ENCODE results near the gene RGS7. TPM values are rescaled to one million over a fixed set of nuclear protein-coding genes. Genes with fewer than 3 reads are reported as not detected.

The RGS7 gene
- total and polyA plus RNA-seq, 2 experiments from 2014 or later = 0.22 to 0.73 TPM

DNA sequence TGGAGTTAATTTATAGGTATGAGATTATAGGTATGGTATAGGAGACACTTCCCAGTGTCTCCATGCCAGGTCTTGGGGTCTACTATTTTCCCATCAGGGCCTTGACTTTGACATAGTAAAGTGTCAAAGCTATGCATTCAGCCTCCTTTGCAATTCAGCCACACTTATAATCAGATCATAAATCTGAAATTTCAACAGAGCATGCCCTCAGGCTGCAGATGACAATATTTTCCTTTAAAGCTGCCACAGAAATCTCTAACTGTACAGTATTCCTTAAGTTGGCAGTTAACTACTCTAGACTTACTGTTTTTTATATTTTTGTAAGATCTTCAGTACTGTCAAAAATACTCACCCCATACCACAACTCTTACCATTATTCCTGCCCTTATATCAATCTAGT, 30.2 kb upstream of the RGS7 start:
- no peaks in the 10 kb centered on the region for H3K79me2 ChIP-seq
- H4K20me1 ChIP-seq (ENCODE audit: insufficient read depth, poor library complexity, severe bottlenecking) = no peaks in the 10 kb centered on the region
- DNase-seq (ENCODE audit: low spot score) = no peak
- no peaks in the 10 kb centered on the region for H3K9me3 ChIP-seq (ENCODE audit: low read depth)
- no peak overlapping the region for H2AFZ ChIP-seq
- TF ChIP-seq, protein P1, sequence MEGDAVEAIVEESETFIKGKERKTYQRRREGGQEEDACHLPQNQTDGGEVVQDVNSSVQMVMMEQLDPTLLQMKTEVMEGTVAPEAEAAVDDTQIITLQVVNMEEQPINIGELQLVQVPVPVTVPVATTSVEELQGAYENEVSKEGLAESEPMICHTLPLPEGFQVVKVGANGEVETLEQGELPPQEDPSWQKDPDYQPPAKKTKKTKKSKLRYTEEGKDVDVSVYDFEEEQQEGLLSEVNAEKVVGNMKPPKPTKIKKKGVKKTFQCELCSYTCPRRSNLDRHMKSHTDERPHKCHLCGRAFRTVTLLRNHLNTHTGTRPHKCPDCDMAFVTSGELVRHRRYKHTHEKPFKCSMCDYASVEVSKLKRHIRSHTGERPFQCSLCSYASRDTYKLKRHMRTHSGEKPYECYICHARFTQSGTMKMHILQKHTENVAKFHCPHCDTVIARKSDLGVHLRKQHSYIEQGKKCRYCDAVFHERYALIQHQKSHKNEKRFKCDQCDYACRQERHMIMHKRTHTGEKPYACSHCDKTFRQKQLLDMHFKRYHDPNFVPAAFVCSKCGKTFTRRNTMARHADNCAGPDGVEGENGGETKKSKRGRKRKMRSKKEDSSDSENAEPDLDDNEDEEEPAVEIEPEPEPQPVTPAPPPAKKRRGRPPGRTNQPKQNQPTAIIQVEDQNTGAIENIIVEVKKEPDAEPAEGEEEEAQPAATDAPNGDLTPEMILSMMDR (IDR thresholded peaks at IDR 0.05; ENCODE audit: poor library complexity) = no peak
- no peak for TF ChIP-seq EZH2 (IDR thresholded peaks at IDR 0.05; ENCODE audit: borderline replicate concordance)
- TF ChIP-seq EZH2phosphoT487 (IDR thresholded peaks at IDR 0.05; ENCODE audit: low read depth, severe bottlenecking, unreplicated experiment) = no peak
- H3K4me1 ChIP-seq (ENCODE audit: insufficient read depth) = no peaks in the 10 kb centered on the region
- H3K4me3 ChIP-seq = no peak overlapping the region
- H3K4me2 ChIP-seq = no peak overlapping the region
- H3K27ac ChIP-seq = no peak overlapping the region
- H3K9me2 ChIP-seq (replicated peaks; ENCODE audit: insufficient read depth) = no peaks in the 10 kb centered on the region
- no peaks in the 10 kb centered on the region for H3K36me3 ChIP-seq (replicated peaks; ENCODE audit: insufficient read depth, low read depth)
- no peaks in the 10 kb centered on the region for H3K27me3 ChIP-seq

DNA sequence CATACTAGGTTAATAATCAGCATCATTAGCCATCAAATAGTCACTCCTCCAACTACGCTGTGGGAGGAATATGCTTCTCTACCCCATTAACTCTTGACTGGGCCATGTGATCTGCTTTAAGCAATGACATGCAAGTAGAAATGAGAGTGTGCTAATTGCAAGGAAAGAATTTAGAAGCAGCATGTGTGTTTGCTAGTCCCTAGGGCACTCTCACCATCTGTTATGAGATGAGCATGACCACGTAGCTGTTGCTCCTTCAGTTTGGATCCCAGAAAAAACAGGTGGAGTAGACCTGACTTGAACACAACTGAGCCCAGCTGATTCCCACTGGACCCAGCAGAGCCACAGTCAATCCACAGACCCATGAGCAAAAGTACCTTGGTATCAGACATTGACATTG, 19.7 kb upstream of the RGS7 start:
- Histone ChIP-seq H4K20me1 (ENCODE audit: insufficient read depth, poor library complexity, severe bottlenecking) (no peaks in the 10 kb centered on the region), H3K36me3 (replicated peaks; ENCODE audit: insufficient read depth, low read depth) (no peaks in the 10 kb centered on the region), H2AFZ (no peak overlapping the region), H3K9me3 (ENCODE audit: low read depth) (no peaks in the 10 kb centered on the region), H3K4me3 (no peak overlapping the region), H3K4me2 (no peak overlapping the region), H3K9me2 (replicated peaks; ENCODE audit: insufficient read depth) (no peaks in the 10 kb centered on the region), H3K79me2 (no peaks in the 10 kb centered on the region), H3K27ac (no peak overlapping the region), H3K27me3 (no peaks in the 10 kb centered on the region), H3K4me1 (ENCODE audit: insufficient read depth) (no peaks in the 10 kb centered on the region)
- DNase-seq (ENCODE audit: low spot score) = no peak
- TF ChIP-seq, protein P1 (IDR thresholded peaks at IDR 0.05; ENCODE audit: poor library complexity) = no peak
- TF ChIP-seq EZH2 (IDR thresholded peaks at IDR 0.05; ENCODE audit: borderline replicate concordance) (no peak), EZH2phosphoT487 (IDR thresholded peaks at IDR 0.05; ENCODE audit: low read depth, severe bottlenecking, unreplicated experiment) (no peak)
- 82% methylated on average over 2 of the region's 2 CpGs for WGBS (ENCODE audit: low lambda C conversion rate, missing lambda C conversion rate)

DNA sequence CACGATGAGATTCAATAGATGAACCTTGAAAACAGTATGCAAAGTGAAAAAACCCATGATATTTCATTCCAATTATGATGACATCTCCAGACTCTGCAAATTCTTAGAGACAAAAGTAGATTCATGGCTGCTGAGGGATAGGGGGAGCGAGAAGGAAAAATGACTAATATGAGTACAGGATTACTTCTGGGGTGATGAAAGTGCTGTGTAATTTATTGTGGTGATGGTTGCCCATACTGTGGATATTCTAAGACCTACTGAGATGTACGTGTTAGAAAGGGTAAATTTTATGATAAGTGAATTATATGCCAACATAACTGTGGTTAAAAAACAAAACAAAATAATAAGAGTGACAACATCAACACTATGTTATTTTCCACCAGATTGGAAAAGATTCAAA, 18.9 kb upstream of the RGS7 start:
- DNase-seq (ENCODE audit: low spot score) = no peak
- Histone ChIP-seq H3K4me2 (no peak overlapping the region), H4K20me1 (ENCODE audit: insufficient read depth, poor library complexity, severe bottlenecking) (no peaks in the 10 kb centered on the region), H3K27me3 (no peaks in the 10 kb centered on the region), H2AFZ (no peak overlapping the region), H3K9me3 (ENCODE audit: low read depth) (no peaks in the 10 kb centered on the region), H3K9me2 (replicated peaks; ENCODE audit: insufficient read depth) (no peaks in the 10 kb centered on the region), H3K4me1 (ENCODE audit: insufficient read depth) (no peaks in the 10 kb centered on the region), H3K79me2 (no peaks in the 10 kb centered on the region), H3K4me3 (no peak overlapping the region), H3K27ac (no peak overlapping the region), H3K36me3 (replicated peaks; ENCODE audit: insufficient read depth, low read depth) (no peaks in the 10 kb centered on the region)
- 75% methylated on average over 3 of the region's 3 CpGs for WGBS (ENCODE audit: low lambda C conversion rate, missing lambda C conversion rate)
- TF ChIP-seq, protein P1 (IDR thresholded peaks at IDR 0.05; ENCODE audit: poor library complexity) = no peak
- TF ChIP-seq EZH2 (IDR thresholded peaks at IDR 0.05; ENCODE audit: borderline replicate concordance) (no peak), EZH2phosphoT487 (IDR thresholded peaks at IDR 0.05; ENCODE audit: low read depth, severe bottlenecking, unreplicated experiment) (no peak)

DNA sequence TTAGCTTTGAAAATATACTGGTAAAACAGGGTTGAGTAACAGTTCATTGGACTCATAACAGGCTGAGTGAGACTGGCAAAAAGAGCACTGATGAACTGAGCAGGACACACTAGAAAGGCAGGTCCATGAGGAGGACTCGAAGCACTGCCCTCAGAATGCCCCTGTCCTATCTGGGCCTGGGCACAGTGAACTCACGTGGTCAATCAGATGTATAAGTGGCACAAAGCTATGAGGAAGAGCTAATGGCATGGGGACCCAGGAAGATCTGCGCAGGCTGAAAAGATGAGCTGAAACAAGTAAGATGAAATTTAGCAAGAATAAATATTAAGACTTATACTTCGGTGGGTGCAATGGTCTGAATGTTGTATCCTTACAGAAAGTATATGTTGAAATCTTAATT, 9.2 kb upstream of the RGS7 start:
- Histone ChIP-seq H3K27ac (no peak overlapping the region), H2AFZ (no peak overlapping the region), H3K4me3 (no peak overlapping the region), H3K27me3 (no peaks in the 10 kb centered on the region), H3K36me3 (replicated peaks; ENCODE audit: insufficient read depth, low read depth) (no peaks in the 10 kb centered on the region), H3K4me2 (no peak overlapping the region), H3K9me2 (replicated peaks; ENCODE audit: insufficient read depth) (no peaks in the 10 kb centered on the region), H3K79me2 (no peaks in the 10 kb centered on the region), H4K20me1 (ENCODE audit: insufficient read depth, poor library complexity, severe bottlenecking) (no peaks in the 10 kb centered on the region), H3K9me3 (ENCODE audit: low read depth) (no peaks in the 10 kb centered on the region), H3K4me1 (ENCODE audit: insufficient read depth) (no peaks in the 10 kb centered on the region)
- TF ChIP-seq EZH2 (IDR thresholded peaks at IDR 0.05; ENCODE audit: borderline replicate concordance) = no peak
- DNase-seq (ENCODE audit: low spot score) = no peak
- WGBS (ENCODE audit: low lambda C conversion rate, missing lambda C conversion rate) = 77% methylated on average over 4 of the region's 4 CpGs

Measured in hepatocyte (in vitro differentiated cells).